ENCODE data around the gene SFI1. TPM values are rescaled to one million over a fixed set of nuclear protein-coding genes. Genes with fewer than 3 reads are reported as not detected.

Gene SFI1
- total RNA-seq, 1 experiment from 2014 or later, result 61.6 TPM

GRCh38 chr22:31651664-31652063 lies 155.3 kb downstream of the SFI1 start:
- no TSS peak for BruUV-seq (replicated peaks)
- intact Hi-C loops (cut with micrococcal nuclease; ENCODE audit: unreplicated experiment), result no loop called here
- no peaks in the 10 kb centered on the region for H3K27me3 ChIP-seq (replicated peaks; ENCODE audit: insufficient read depth, low read depth, low read length, poor library complexity)
- H3K27ac ChIP-seq (ENCODE audit: low read depth, low read length, poor library complexity, severe bottlenecking), result no peak overlapping the region
- POLR2A ChIA-PET (ENCODE audit: low non-redundant PET), result no interaction called here
- H3K4me3 ChIP-seq (ENCODE audit: low read depth, low read length, poor library complexity, severe bottlenecking), result no peak overlapping the region
- H3K36me3 ChIP-seq (ENCODE audit: insufficient read depth, low read length, poor library complexity, severe bottlenecking), result peaks cover 6% of the 10 kb centered on the region
- TF ChIP-seq EZH2 (IDR thresholded peaks at IDR 0.05; ENCODE audit: borderline replicate concordance, low read depth, low read length, poor library complexity, severe bottlenecking) (no peak), CTCF (conservative IDR thresholded peaks at IDR 0.05; ENCODE audit: low read depth, low read length) (no peak)
- no peak for DNase-seq (ENCODE audit: low spot score)
- no peaks in the 10 kb centered on the region for H3K9me3 ChIP-seq (ENCODE audit: low read depth, low read length, poor library complexity, severe bottlenecking)
- CTCF ChIA-PET, result interaction anchor here (0.6 kb wide), 1 partner anchor 423 kb away, joined by 6 read pairs; no protein-coding TSS in a partner anchor
- no peaks in the 10 kb centered on the region for H3K4me1 ChIP-seq (ENCODE audit: insufficient read depth, low read length, poor library complexity, severe bottlenecking)

- peaks cover 6% of the 10 kb centered on the region for H3K36me3 ChIP-seq (ENCODE audit: insufficient read depth, low read length, poor library complexity, severe bottlenecking)
- POLR2A ChIA-PET (ENCODE audit: low non-redundant PET), result no interaction called here
- H3K9me3 ChIP-seq (ENCODE audit: low read depth, low read length, poor library complexity, severe bottlenecking), result no peaks in the 10 kb centered on the region
- CTCF ChIA-PET, result no interaction called here
- no peak overlapping the region for H3K4me3 ChIP-seq (ENCODE audit: low read depth, low read length, poor library complexity, severe bottlenecking)
- TF ChIP-seq CTCF (conservative IDR thresholded peaks at IDR 0.05; ENCODE audit: low read depth, low read length) (no peak), EZH2 (IDR thresholded peaks at IDR 0.05; ENCODE audit: borderline replicate concordance, low read depth, low read length, poor library complexity, severe bottlenecking) (no peak)
- no peaks in the 10 kb centered on the region for H3K4me1 ChIP-seq (ENCODE audit: insufficient read depth, low read length, poor library complexity, severe bottlenecking)
- no TSS peak for BruUV-seq (replicated peaks)
- H3K27ac ChIP-seq (ENCODE audit: low read depth, low read length, poor library complexity, severe bottlenecking), result no peak overlapping the region
- DNase-seq (ENCODE audit: low spot score), result no peak
- intact Hi-C loops (cut with micrococcal nuclease; ENCODE audit: unreplicated experiment), result no loop called here
- no peaks in the 10 kb centered on the region for H3K27me3 ChIP-seq (replicated peaks; ENCODE audit: insufficient read depth, low read depth, low read length, poor library complexity)
Observed at GRCh38 chr22:31652088-31652487, 155.8 kb downstream of the SFI1 start.

DNA sequence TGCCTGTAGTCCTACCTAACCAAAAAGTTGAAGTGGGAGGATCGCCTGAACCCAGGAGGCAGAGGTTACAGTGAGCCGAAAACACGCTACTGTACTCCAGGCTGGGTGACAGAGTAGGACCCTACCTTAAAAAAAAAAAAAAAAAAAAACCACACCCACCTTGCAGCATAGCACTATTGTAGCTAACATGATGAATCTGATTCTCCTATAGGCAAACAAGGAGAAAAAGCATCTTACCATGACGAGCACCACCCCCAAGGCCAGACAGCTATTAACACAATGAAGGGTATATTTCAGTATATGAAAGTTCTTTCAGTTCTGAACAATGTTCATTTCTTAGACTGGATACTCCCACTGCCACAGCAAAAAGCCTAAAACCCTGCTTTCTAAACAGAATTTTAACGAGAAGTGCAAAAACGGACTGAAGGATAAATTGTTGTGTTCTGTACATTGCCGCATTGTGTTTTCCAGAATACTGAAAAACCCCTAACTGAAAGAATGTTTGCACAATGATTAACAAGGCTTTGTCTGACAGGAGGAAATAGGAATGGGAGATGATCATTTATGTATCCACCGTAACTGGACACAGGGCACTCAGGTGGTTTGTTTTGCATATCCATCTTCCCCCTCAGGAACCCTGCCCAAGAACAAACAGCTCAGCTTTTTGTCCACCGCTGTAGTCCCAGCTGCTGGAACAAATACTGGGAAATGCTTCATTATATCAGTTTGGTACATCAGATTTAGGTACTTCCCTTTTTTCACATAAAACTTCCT lies 156.8 kb downstream of the SFI1 start:
- H3K27me3 ChIP-seq (replicated peaks; ENCODE audit: insufficient read depth, low read depth, low read length, poor library complexity), result no peaks in the 10 kb centered on the region
- no peak for DNase-seq (ENCODE audit: low spot score)
- no peaks in the 10 kb centered on the region for H3K4me1 ChIP-seq (ENCODE audit: insufficient read depth, low read length, poor library complexity, severe bottlenecking)
- H3K36me3 ChIP-seq (ENCODE audit: insufficient read depth, low read length, poor library complexity, severe bottlenecking), result peaks cover 6% of the 10 kb centered on the region
- H3K27ac ChIP-seq (ENCODE audit: low read depth, low read length, poor library complexity, severe bottlenecking), result no peak overlapping the region
- intact Hi-C loops (cut with micrococcal nuclease; ENCODE audit: unreplicated experiment), result no loop called here
- ChIA-PET CTCF (no interaction called here), POLR2A (ENCODE audit: low non-redundant PET) (no interaction called here)
- H3K4me3 ChIP-seq (ENCODE audit: low read depth, low read length, poor library complexity, severe bottlenecking), result no peak overlapping the region
- H3K9me3 ChIP-seq (ENCODE audit: low read depth, low read length, poor library complexity, severe bottlenecking), result no peaks in the 10 kb centered on the region
- no peak for TF ChIP-seq EZH2 (IDR thresholded peaks at IDR 0.05; ENCODE audit: borderline replicate concordance, low read depth, low read length, poor library complexity, severe bottlenecking)
- BruUV-seq (replicated peaks), result no TSS peak

DNA sequence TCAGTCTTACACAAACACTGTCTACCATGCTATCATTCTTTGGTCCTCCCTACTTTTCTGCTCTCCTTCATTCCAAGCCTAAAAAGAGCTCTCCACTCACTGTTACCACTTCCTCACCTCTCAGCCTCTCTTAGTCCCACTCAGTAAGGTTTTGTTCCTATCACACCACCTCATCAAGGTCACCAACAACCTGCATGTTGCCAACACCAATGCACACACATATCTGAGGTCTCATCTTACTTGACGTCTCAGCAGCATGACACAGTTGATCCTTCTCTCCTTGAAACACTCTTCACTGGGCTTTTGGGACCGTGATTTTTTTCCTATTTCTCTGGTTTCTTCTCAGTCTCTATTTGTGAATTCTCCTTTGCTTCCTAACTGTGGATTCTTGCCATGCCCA lies 157.6 kb downstream of the SFI1 start:
- Histone ChIP-seq H3K36me3 (ENCODE audit: insufficient read depth, low read length, poor library complexity, severe bottlenecking) (peaks cover 6% of the 10 kb centered on the region), H3K4me1 (ENCODE audit: insufficient read depth, low read length, poor library complexity, severe bottlenecking) (no peaks in the 10 kb centered on the region), H3K9me3 (ENCODE audit: low read depth, low read length, poor library complexity, severe bottlenecking) (no peaks in the 10 kb centered on the region), H3K27me3 (replicated peaks; ENCODE audit: insufficient read depth, low read depth, low read length, poor library complexity) (no peaks in the 10 kb centered on the region), H3K27ac (ENCODE audit: low read depth, low read length, poor library complexity, severe bottlenecking) (no peak overlapping the region), H3K4me3 (ENCODE audit: low read depth, low read length, poor library complexity, severe bottlenecking) (no peak overlapping the region)
- BruUV-seq (replicated peaks), result no TSS peak
- no peak for DNase-seq (ENCODE audit: low spot score)
- CTCF ChIA-PET, result no interaction called here
- POLR2A ChIA-PET (ENCODE audit: low non-redundant PET), result interaction anchor here (0.5 kb wide), 1 partner anchor 9 kb away, joined by 3 read pairs; no protein-coding TSS in a partner anchor
- no peak for TF ChIP-seq CTCF (conservative IDR thresholded peaks at IDR 0.05; ENCODE audit: low read depth, low read length)
- no peak for TF ChIP-seq EZH2 (IDR thresholded peaks at IDR 0.05; ENCODE audit: borderline replicate concordance, low read depth, low read length, poor library complexity, severe bottlenecking)
- intact Hi-C loops (cut with micrococcal nuclease; ENCODE audit: unreplicated experiment), result no loop called here
